Measurements from ENCODE around the gene PSMD8.

Gene PSMD8

GRCh38 chr19:38399537-38399936, 25.2 kb downstream of the PSMD8 start:
- H3K9me2 ChIP-seq (replicated peaks; ENCODE audit: low read depth, low read length), result no peaks in the 10 kb centered on the region
- peaks cover 6% of the 10 kb centered on the region for H3K79me2 ChIP-seq (ENCODE audit: insufficient read depth, low read length)
- H3K36me3 ChIP-seq (ENCODE audit: insufficient read depth, low read length), result no peaks in the 10 kb centered on the region
- TF ChIP-seq EZH2phosphoT487 (IDR thresholded peaks at IDR 0.05; ENCODE audit: borderline replicate concordance), result no peak
- TF ChIP-seq, protein P1, sequence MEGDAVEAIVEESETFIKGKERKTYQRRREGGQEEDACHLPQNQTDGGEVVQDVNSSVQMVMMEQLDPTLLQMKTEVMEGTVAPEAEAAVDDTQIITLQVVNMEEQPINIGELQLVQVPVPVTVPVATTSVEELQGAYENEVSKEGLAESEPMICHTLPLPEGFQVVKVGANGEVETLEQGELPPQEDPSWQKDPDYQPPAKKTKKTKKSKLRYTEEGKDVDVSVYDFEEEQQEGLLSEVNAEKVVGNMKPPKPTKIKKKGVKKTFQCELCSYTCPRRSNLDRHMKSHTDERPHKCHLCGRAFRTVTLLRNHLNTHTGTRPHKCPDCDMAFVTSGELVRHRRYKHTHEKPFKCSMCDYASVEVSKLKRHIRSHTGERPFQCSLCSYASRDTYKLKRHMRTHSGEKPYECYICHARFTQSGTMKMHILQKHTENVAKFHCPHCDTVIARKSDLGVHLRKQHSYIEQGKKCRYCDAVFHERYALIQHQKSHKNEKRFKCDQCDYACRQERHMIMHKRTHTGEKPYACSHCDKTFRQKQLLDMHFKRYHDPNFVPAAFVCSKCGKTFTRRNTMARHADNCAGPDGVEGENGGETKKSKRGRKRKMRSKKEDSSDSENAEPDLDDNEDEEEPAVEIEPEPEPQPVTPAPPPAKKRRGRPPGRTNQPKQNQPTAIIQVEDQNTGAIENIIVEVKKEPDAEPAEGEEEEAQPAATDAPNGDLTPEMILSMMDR (conservative IDR thresholded peaks at IDR 0.05; ENCODE audit: low read length), result no peak
- H2AFZ ChIP-seq (ENCODE audit: low read length), result no peak overlapping the region
- H3K27me3 ChIP-seq (ENCODE audit: insufficient read depth, low read length, poor library complexity, severe bottlenecking), result no peaks in the 10 kb centered on the region
- H3F3A ChIP-seq (ENCODE audit: low read depth), result no peaks in the 10 kb centered on the region
- no peaks in the 10 kb centered on the region for H4K20me1 ChIP-seq (ENCODE audit: insufficient read depth, low read length, poor library complexity, severe bottlenecking)
- peaks cover 12% of the 10 kb centered on the region for H3K4me1 ChIP-seq (ENCODE audit: insufficient read depth, low read length, poor library complexity, severe bottlenecking)
- no peak overlapping the region for H3K4me2 ChIP-seq (ENCODE audit: low read depth, low read length, poor library complexity, severe bottlenecking)
- H3K9me3 ChIP-seq (ENCODE audit: insufficient read depth, low read depth, low read length), result no peaks in the 10 kb centered on the region
- H3K9ac ChIP-seq (ENCODE audit: low read depth, low read length, poor library complexity, severe bottlenecking), result no peak overlapping the region
- H3K4me3 ChIP-seq (ENCODE audit: low read length, poor library complexity, severe bottlenecking), result no peak overlapping the region

- no peaks in the 10 kb centered on the region for H3K9me3 ChIP-seq (ENCODE audit: insufficient read depth, low read depth, low read length)
- TF ChIP-seq EZH2phosphoT487 (IDR thresholded peaks at IDR 0.05; ENCODE audit: borderline replicate concordance), result no peak
- TF ChIP-seq, protein P1 (conservative IDR thresholded peaks at IDR 0.05; ENCODE audit: low read length), result no peak
- H2AFZ ChIP-seq (ENCODE audit: low read length), result no peak overlapping the region
- H3F3A ChIP-seq (ENCODE audit: low read depth), result no peaks in the 10 kb centered on the region
- H3K36me3 ChIP-seq (ENCODE audit: insufficient read depth, low read length), result no peaks in the 10 kb centered on the region
- peaks cover 6% of the 10 kb centered on the region for H3K79me2 ChIP-seq (ENCODE audit: insufficient read depth, low read length)
- H3K4me1 ChIP-seq (ENCODE audit: insufficient read depth, low read length, poor library complexity, severe bottlenecking), result peaks cover 13% of the 10 kb centered on the region
- no peaks in the 10 kb centered on the region for H3K27me3 ChIP-seq (ENCODE audit: insufficient read depth, low read length, poor library complexity, severe bottlenecking)
- no peak overlapping the region for H3K4me2 ChIP-seq (ENCODE audit: low read depth, low read length, poor library complexity, severe bottlenecking)
- no peak overlapping the region for H3K4me3 ChIP-seq (ENCODE audit: low read length, poor library complexity, severe bottlenecking)
- H3K9ac ChIP-seq (ENCODE audit: low read depth, low read length, poor library complexity, severe bottlenecking), result no peak overlapping the region
- no peaks in the 10 kb centered on the region for H4K20me1 ChIP-seq (ENCODE audit: insufficient read depth, low read length, poor library complexity, severe bottlenecking)
- H3K9me2 ChIP-seq (replicated peaks; ENCODE audit: low read depth, low read length), result no peaks in the 10 kb centered on the region
Observed at GRCh38 chr19:38400361-38400760, 26.0 kb downstream of the PSMD8 start.

DNA sequence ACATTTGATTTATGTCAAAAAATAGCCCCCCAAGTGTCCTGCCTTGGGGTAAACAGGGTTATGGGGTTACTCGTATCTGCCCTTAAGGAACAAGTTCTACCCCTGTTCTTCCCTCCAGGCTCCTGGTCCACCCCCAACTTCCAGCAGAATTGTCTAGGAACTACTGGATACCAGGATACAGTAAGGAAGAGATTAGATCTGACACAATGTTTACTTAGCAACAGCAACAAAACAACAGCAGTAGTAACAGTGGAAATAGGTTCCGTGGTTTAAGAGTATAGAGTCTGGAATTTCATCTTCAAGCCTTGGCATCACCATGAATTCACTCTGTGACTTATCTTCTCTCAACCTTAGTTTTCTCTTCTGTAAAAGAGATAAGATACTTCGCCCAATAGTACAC, 26.8 kb downstream of the PSMD8 start:
- H4K20me1 ChIP-seq (ENCODE audit: insufficient read depth, low read length, poor library complexity, severe bottlenecking), result no peaks in the 10 kb centered on the region
- H3K4me3 ChIP-seq (ENCODE audit: low read length, poor library complexity, severe bottlenecking), result no peak overlapping the region
- H3K9me3 ChIP-seq (ENCODE audit: insufficient read depth, low read depth, low read length), result no peaks in the 10 kb centered on the region
- no peaks in the 10 kb centered on the region for H3K9me2 ChIP-seq (replicated peaks; ENCODE audit: low read depth, low read length)
- peaks cover 13% of the 10 kb centered on the region for H3K4me1 ChIP-seq (ENCODE audit: insufficient read depth, low read length, poor library complexity, severe bottlenecking)
- no peaks in the 10 kb centered on the region for H3K27me3 ChIP-seq (ENCODE audit: insufficient read depth, low read length, poor library complexity, severe bottlenecking)
- H3K9ac ChIP-seq (ENCODE audit: low read depth, low read length, poor library complexity, severe bottlenecking), result no peak overlapping the region
- peaks cover 6% of the 10 kb centered on the region for H3K79me2 ChIP-seq (ENCODE audit: insufficient read depth, low read length)
- H3K4me2 ChIP-seq (ENCODE audit: low read depth, low read length, poor library complexity, severe bottlenecking), result no peak overlapping the region
- no peak overlapping the region for H2AFZ ChIP-seq (ENCODE audit: low read length)
- H3F3A ChIP-seq (ENCODE audit: low read depth), result no peaks in the 10 kb centered on the region
- H3K36me3 ChIP-seq (ENCODE audit: insufficient read depth, low read length), result no peaks in the 10 kb centered on the region
- TF ChIP-seq, protein P1 (conservative IDR thresholded peaks at IDR 0.05; ENCODE audit: low read length), result no peak
- TF ChIP-seq EZH2phosphoT487 (IDR thresholded peaks at IDR 0.05; ENCODE audit: borderline replicate concordance), result no peak
